Mesodermal cell (in vitro differentiated cells): ENCODE data around the gene TMEM92.

Experiments used
- H3K27ac ChIP-seq: 2 replicates; pipeline ENCODE4 v1.7.0; 2013; ENCODE audit warnings: mild to moderate bottlenecking, low read depth, low read length, moderate library complexity; ENCODE audit not compliant: severe bottlenecking
- H3K36me3 ChIP-seq: 2 replicates; pipeline ENCODE4 v1.7.1; 2013; ENCODE audit warnings: mild to moderate bottlenecking, low read length, moderate library complexity; ENCODE audit not compliant: control insufficient read depth, insufficient read depth
- H3K4me1 ChIP-seq: one replicate; pipeline ENCODE4 v1.7.1; 2013; ENCODE audit warnings: mild to moderate bottlenecking, low read length; ENCODE audit not compliant: insufficient read depth, control insufficient read depth, poor library complexity, severe bottlenecking
- H3K4me3 ChIP-seq: 2 replicates; pipeline ENCODE4 v1.7.0; 2013; ENCODE audit warnings: low read length, control low read depth, mild to moderate bottlenecking; ENCODE audit not compliant: insufficient read depth, poor library complexity, severe bottlenecking; ENCODE audit errors: extremely low read depth
- H3K9me3 ChIP-seq: 2 replicates; pipeline ENCODE4 v1.7.1; 2013; ENCODE audit warnings: mild to moderate bottlenecking, low read length, moderate library complexity; ENCODE audit not compliant: control insufficient read depth
- WGBS, 2 experiments: methylation state at CpG; one replicate each; pipeline ENCODE4 v1.1.5; 2013; ENCODE audit warnings: missing lambda C conversion rate in 2 of 2; ENCODE audit not compliant: insufficient coverage in 2 of 2; 5-methylcytosine and 5-hydroxymethylcytosine counted together

The TMEM92 gene

DNA sequence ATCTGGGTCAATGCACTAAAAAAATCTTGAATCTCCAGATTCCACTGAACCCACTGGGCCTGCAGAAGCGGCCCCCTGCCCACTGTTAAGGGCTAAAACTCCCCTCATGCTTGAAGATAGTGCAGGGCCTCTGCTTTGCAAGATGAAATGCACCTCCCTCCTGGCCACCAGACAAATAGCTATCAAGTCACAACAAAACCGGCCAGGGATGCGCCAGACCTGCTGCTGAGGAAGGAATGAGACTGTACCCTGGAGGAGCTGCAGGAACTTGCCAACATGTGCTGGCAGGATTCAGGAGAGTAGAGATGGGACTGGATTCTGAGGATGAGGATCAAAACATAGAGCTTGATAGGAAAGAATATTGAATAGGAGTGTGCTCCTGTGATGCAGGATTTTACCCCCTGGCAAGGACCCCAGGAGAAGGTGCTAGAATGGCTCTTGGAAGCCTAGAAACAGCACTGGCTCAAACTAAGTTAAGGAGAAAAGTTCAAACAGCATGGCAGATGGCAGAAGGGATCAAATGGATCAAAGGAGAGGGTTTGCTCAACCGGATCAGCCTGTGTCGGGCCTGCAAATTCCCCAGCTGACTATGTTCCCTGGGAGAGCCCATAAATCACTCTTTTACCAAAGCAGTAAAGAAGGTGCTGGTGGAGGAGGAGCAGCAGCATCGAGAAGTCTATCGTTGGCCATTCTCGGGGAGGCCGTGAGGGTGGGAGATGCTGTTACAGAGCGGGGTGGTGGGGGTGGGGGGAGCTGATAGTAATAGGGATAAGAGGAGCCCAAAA lies 44.4 kb downstream of the TMEM92 start:
- H3K27ac ChIP-seq, result no peak overlapping the region
- no peaks in the 10 kb centered on the region for H3K9me3 ChIP-seq
- H3K4me1 ChIP-seq, result no peaks in the 10 kb centered on the region
- WGBS, 2 experiments, result 72 to 80% methylated on average over 5 to 9 of the region's 10 CpGs
- H3K4me3 ChIP-seq, result no peak overlapping the region
- H3K36me3 ChIP-seq, result no peaks in the 10 kb centered on the region

- 83 to 91% methylated on average over 10 of the region's 12 CpGs for WGBS, 2 experiments
- Histone ChIP-seq H3K36me3 (no peaks in the 10 kb centered on the region), H3K9me3 (no peaks in the 10 kb centered on the region), H3K4me1 (no peaks in the 10 kb centered on the region), H3K4me3 (no peak overlapping the region), H3K27ac (no peak overlapping the region)
These were observed 45.2 kb downstream of the TMEM92 start for GRCh38 chr17:50319306-50320004.

DNA sequence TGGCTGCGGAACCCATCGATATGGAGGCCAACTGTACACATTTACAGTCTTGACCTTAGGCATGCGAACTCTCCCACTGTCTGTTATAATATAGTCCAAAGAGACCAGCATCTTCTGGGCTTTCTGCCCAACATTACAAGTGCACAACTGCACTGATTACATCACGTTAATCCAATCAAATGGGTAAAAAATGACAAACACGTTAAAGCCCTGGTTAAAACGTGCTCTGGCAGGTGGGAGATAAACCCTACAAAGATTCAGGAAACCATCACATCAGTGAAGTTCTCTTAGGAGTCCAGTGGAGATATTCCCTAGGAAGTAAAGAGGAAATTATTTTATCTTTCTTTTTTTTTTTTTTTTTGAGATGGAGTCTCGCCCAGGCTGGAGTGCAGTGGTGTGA lies 48.0 kb downstream of the TMEM92 start:
- Histone ChIP-seq H3K27ac (no peak overlapping the region), H3K9me3 (no peaks in the 10 kb centered on the region), H3K4me1 (no peaks in the 10 kb centered on the region), H3K36me3 (no peaks in the 10 kb centered on the region), H3K4me3 (no peak overlapping the region)
- WGBS, 2 experiments, result 89 to 100% methylated on average over 4 to 6 of the region's 7 CpGs

DNA sequence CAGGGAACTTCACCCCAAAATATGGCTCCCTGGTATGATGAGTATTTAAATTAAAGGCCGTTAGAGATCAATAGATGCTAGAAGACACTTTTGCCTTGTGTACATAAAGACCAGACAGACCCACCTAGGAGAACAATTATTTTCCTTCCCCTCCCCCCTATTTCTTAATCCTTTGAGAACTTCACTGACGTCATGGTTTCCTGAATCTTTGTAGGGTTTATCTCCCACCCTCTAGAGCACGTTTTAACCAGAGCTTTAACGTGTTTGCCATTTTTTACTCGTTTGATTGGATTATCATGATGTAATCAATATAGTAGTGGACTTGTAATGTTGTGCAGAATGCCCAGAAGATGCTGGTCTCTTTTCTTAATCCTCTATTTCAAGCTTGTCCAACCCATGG lies 48.8 kb downstream of the TMEM92 start:
- Histone ChIP-seq H3K9me3 (no peaks in the 10 kb centered on the region), H3K36me3 (no peaks in the 10 kb centered on the region), H3K27ac (no peak overlapping the region), H3K4me3 (no peak overlapping the region), H3K4me1 (no peaks in the 10 kb centered on the region)
- 80 to 89% methylated on average over 1 to 5 of the region's 5 CpGs for WGBS, 2 experiments

DNA sequence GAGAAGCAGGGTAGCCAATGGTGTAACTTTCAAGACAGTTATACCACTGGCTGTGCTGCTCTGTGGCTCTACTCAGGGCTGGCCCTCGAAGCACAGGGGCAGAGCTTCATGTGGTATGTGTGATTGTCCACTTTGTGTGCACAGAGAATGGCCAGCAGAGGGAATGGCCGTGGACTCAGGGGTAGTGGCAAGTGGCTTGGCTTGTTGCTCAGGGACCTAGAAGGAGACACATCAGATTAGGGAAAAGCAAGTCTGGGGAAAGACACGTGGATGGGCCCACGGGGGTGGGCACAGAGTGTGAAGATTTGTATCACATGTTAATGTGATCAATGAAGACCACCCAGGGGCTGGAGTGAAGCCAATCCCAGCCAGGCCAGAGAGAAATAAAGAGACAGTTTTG lies 51.6 kb downstream of the TMEM92 start:
- Histone ChIP-seq H3K4me3 (no peak overlapping the region), H3K36me3 (no peaks in the 10 kb centered on the region), H3K4me1 (no peaks in the 10 kb centered on the region), H3K27ac (no peak overlapping the region), H3K9me3 (no peaks in the 10 kb centered on the region)
- 78 to 93% methylated on average over 4 of the region's 4 CpGs for WGBS, 2 experiments

- Histone ChIP-seq H3K4me3 (no peak overlapping the region), H3K4me1 (no peaks in the 10 kb centered on the region), H3K9me3 (no peaks in the 10 kb centered on the region), H3K36me3 (no peaks in the 10 kb centered on the region), H3K27ac (no peak overlapping the region)
- WGBS, 2 experiments, result 87 to 91% methylated on average over 6 of the region's 9 CpGs
These were observed 52.6 kb downstream of the TMEM92 start for GRCh38 chr17:50326831-50327364.

DNA sequence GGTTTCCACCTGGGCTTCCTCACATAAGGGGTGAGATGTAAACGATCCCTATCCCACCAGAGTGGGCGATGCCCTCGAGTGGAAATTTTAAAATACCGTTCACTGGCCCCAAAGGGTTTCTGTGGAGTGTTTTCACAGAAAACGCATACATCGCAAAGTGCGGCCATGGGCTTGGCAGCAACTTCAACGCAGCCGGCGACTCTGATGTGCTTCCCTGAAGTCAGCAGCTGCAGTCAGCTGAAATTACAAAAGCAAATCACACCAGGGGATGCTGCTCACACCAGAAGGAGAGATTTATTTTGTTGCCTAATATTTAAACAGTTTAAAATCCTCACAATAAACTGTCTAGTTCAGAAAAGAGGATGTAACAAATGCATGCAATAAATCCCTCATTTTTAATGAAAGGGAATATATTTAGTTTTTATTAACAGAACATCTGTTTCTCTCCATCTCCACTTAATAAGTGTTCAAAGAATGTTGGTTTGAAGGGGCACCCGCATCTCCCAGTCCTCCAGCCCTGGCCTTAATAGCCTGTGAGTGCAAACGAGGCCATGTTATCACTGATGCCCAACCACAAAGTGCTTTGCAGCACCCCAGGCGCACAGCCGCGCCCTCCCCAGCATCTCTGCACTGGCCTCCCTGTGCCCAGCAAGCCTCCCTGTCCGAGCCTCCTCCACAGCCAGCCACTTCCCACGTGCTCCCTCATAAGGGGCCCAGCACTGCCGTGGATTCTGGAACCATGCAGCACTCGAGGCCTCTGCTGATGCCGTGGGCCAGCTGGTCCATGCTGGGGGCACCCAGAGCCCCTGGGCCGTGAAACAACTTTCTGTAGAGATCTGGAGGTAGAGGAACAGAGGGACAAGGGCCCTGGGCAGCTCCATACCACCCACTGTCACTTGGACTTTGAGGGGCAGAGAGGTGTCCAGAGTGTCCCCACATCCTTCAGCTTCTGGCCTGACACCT lies 54.4 kb downstream of the TMEM92 start:
- WGBS, 2 experiments, result 88 to 93% methylated on average over 16 to 17 of the region's 21 CpGs

GRCh38 chr17:50329716-50330115 lies 55.5 kb downstream of the TMEM92 start:
- Histone ChIP-seq H3K4me1 (no peaks in the 10 kb centered on the region), H3K4me3 (no peak overlapping the region), H3K9me3 (no peaks in the 10 kb centered on the region), H3K36me3 (no peaks in the 10 kb centered on the region), H3K27ac (no peak overlapping the region)
- WGBS, 2 experiments, result 95 to 100% methylated on average over 1 to 2 of the region's 3 CpGs

More for the DNA sequence above, 54.4 kb downstream of the TMEM92 start:
- no peak overlapping the region for H3K4me3 ChIP-seq
- H3K9me3 ChIP-seq, result no peaks in the 10 kb centered on the region
- no peaks in the 10 kb centered on the region for H3K36me3 ChIP-seq
- H3K4me1 ChIP-seq, result no peaks in the 10 kb centered on the region
- no peak overlapping the region for H3K27ac ChIP-seq

DNA sequence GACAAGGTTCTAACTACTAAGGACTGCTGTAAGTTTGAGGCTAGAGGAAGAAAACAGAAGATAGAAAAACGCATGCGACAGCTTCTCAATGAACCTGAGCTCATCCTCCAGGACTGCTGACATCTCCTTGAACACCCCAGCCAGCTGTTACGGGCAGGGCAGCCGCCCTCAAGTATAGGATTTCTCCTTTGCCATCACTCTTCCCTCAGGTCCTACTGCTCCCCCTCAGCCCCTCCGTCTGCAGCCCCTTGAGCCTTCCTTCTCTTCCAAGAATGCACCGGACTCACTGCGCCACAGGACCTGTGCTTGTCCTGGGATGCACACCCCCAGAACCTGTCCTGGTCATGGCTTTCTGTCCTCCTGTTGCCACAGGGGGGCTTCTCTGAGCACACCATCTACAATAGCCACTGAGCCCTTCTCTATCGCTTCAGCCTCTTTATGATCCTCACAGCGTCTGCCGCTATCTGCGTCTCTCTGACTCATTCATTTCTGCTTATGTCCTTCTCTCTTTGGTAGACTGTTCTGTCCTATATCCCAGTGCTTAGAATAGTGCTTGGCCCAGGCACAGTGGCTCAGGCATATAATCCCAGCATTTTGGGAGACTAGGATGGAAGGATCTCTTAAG lies 56.0 kb downstream of the TMEM92 start:
- 87 to 92% methylated on average over 10 to 11 of the region's 11 CpGs for WGBS, 2 experiments
- H3K36me3 ChIP-seq, result no peaks in the 10 kb centered on the region
- no peaks in the 10 kb centered on the region for H3K9me3 ChIP-seq
- no peak overlapping the region for H3K27ac ChIP-seq
- no peaks in the 10 kb centered on the region for H3K4me1 ChIP-seq
- H3K4me3 ChIP-seq, result no peak overlapping the region
